SU-DHL-6 (cell line): ENCODE measurements around the gene INO80C.

ENCODE experiments used
- CTCF ChIP-seq: fragments of 200-600 bp; sonication (generic); IDR thresholded peaks from one replicate; pipeline ENCODE4 v1.5.1; 2017; ENCODE audit warnings: antibody characterized with exemption, mild to moderate bottlenecking, low read length, moderate library complexity; ENCODE audit not compliant: insufficient read depth, poor library complexity, severe bottlenecking
- EZH2phosphoT487 ChIP-seq: fragments of 200-600 bp; sonication (generic), shearing (Covaris generic); conservative IDR thresholded peaks from 2 replicates; pipeline ENCODE4 v1.6.1; 2018; ENCODE audit warnings: mild to moderate bottlenecking, antibody characterized with exemption, low read length, moderate library complexity, mixed read lengths

GRCh38 chr18:35470435-35470834, 27.3 kb downstream of the INO80C start:
- no peak for TF ChIP-seq CTCF
- TF ChIP-seq EZH2phosphoT487 = no peak
